Bronchial epithelial cell (primary cell): Measurements from ENCODE around the gene PCYT1A. TPM values are rescaled to one million over a fixed set of nuclear protein-coding genes. Genes with fewer than 3 reads are reported as not detected.

ENCODE experiments used
- DNase-seq: peaks from one replicate; pipeline ENCODE4 v3.0.0-alpha.2; 2010; ENCODE audit warnings: low read depth
- FAIRE-seq: peaks from 2 replicates; lab custom pipeline; 2011; peaks lifted over from hg19 to GRCh38; lab: Jason Lieb, UNC
- H3K27me3 ChIP-seq: 2 replicates; pipeline ENCODE4 v1.5.1; 2011; ENCODE audit warnings: low read length; ENCODE audit not compliant: control insufficient read depth, insufficient read depth
- H3K36me3 ChIP-seq: 2 replicates; pipeline ENCODE4 v1.5.1; 2011; ENCODE audit warnings: low read length; ENCODE audit not compliant: control insufficient read depth, insufficient read depth
- H3K4me3 ChIP-seq: 2 replicates; pipeline ENCODE4 v1.5.1; 2011; ENCODE audit warnings: mild to moderate bottlenecking, low read depth, low read length, control low read depth
- total RNA-seq: library from RNA; depleted of rRNA; stranded (reverse); fragments of >200 nt; gene quantifications from 2 replicates; pipeline ENCODE4 v1.2.1, GENCODE V29; 2014
- TF ChIP-seq, protein P1 (sequence below): IDR thresholded peaks from 2 replicates; pipeline ENCODE4 v1.5.1; 2011; ENCODE audit warnings: mild to moderate bottlenecking, moderate library complexity, low read length, control low read depth, inconsistent platforms; ENCODE audit not compliant: insufficient read depth, severe bottlenecking

Gene PCYT1A
- total RNA-seq, 1 donor from 2014 or later, result 52.9 TPM

DNA sequence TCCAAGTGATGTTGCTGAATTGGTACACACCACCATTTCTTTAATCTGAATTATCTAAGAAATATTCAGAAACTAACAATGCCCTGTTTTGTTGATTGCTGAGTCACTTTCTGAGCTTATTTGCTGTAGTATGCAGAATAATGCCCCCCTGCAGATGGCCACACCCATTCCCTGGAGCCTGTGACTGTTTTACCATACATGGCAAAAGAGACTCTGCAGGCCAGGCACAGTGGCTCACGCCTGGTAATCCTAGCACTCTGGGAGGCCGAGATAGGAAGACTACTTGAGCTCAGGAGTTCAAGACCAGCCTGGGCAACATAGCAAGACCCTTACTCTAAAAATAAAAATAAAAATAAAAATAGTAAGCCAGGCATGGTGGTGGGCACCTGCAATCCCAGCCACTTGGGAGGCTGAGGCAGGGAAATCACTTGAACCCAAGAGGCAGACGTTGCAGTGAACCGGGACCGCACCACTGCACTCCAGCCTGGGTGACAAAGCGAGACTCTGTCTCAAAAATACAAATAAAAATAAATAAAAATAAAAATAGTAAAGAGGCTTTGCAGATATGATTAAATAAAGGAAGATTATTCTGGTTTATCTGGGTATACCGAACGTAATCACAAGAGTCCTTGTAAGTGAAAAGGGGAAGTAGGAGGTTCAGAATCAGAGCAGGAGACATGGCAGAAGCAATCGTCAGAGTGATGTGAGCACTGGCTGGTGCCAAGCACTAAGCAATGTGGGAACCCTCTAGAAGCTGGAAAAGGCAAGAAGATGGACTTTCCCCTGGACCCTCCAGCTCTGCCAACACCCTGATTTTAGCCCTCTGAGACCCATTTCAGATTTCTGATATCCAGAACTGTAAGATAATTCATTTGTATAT is 19.0 kb downstream of the PCYT1A start:
- DNase-seq, result peak; percentile 78
- Histone ChIP-seq H3K36me3 (peaks cover 18% of the 10 kb centered on the region), H3K4me3 (no peak overlapping the region), H3K27me3 (no peaks in the 10 kb centered on the region)
- FAIRE-seq, result no peak
- TF ChIP-seq, protein P1, sequence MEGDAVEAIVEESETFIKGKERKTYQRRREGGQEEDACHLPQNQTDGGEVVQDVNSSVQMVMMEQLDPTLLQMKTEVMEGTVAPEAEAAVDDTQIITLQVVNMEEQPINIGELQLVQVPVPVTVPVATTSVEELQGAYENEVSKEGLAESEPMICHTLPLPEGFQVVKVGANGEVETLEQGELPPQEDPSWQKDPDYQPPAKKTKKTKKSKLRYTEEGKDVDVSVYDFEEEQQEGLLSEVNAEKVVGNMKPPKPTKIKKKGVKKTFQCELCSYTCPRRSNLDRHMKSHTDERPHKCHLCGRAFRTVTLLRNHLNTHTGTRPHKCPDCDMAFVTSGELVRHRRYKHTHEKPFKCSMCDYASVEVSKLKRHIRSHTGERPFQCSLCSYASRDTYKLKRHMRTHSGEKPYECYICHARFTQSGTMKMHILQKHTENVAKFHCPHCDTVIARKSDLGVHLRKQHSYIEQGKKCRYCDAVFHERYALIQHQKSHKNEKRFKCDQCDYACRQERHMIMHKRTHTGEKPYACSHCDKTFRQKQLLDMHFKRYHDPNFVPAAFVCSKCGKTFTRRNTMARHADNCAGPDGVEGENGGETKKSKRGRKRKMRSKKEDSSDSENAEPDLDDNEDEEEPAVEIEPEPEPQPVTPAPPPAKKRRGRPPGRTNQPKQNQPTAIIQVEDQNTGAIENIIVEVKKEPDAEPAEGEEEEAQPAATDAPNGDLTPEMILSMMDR, result no peak

DNA sequence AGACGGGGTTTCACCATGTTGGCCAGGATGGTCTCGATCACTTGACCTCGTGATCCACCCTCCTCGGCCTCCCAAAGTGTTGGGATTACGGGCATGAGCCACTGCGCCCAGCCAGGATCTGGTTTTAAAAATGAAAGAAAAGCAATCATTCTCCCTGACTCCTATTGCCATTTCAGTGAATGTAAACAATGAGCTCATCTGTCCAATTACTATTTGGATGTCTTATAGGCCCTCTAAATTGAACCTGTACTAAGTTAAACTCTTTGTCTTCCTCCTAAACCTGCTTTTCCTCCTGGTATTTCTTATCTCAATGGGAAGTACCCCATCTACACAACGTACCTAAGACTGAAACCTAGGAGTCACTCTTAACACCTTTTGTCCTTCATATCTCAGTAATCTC is 23.7 kb downstream of the PCYT1A start:
- H3K4me3 ChIP-seq, result no peak overlapping the region
- no peak for DNase-seq
- H3K36me3 ChIP-seq, result peaks cover 5% of the 10 kb centered on the region
- no peaks in the 10 kb centered on the region for H3K27me3 ChIP-seq
- FAIRE-seq, result no peak
- TF ChIP-seq, protein P1, result no peak

- TF ChIP-seq, protein P1, result no peak
- DNase-seq (no peak), FAIRE-seq (no peak)
- Histone ChIP-seq H3K4me3 (no peak overlapping the region), H3K27me3 (no peaks in the 10 kb centered on the region), H3K36me3 (peaks cover 2% of the 10 kb centered on the region)
Measured at GRCh38 chr3:196260784-196261183, 26.7 kb downstream of the PCYT1A start.

GRCh38 chr3:196255776-196256175 is 31.8 kb downstream of the PCYT1A start:
- H3K27me3 ChIP-seq, result no peaks in the 10 kb centered on the region
- H3K4me3 ChIP-seq, result no peak overlapping the region
- peaks cover 4% of the 10 kb centered on the region for H3K36me3 ChIP-seq
- no peak for FAIRE-seq
- TF ChIP-seq, protein P1, result no peak
- DNase-seq, result no peak

- Histone ChIP-seq H3K4me3 (no peak overlapping the region), H3K36me3 (peaks cover 4% of the 10 kb centered on the region), H3K27me3 (no peaks in the 10 kb centered on the region)
- no peak for DNase-seq
- TF ChIP-seq, protein P1, result no peak
- FAIRE-seq, result no peak
Measured at GRCh38 chr3:196254376-196255283, 32.9 kb downstream of the PCYT1A start.
